ENCODE results near the gene KRTAP19-1. TPM values are rescaled to one million over a fixed set of nuclear protein-coding genes. Genes with fewer than 3 reads are reported as not detected.

Gene KRTAP19-1
- total RNA-seq: not detected in 2 replicates

GRCh38 chr21:30480145-30480544, at the start of gene KRTAP19-1:
Gene KRTAP19-1 (minus strand): TSS chr21:30480367. CDS start chr21:30480317, 50 bp downstream.

GRCh38 chr21:30502041-30502440, 21.9 kb upstream of the KRTAP19-1 start, which contains the start of gene KRTAP19-5:
Gene KRTAP19-5 (minus strand): TSS chr21:30502141. CDS start chr21:30502090, 51 bp downstream.

GRCh38 chr21:30497065-30497464, 16.9 kb upstream of the KRTAP19-1 start, which contains the start of gene KRTAP19-4:
Gene KRTAP19-4 (minus strand): TSS chr21:30497165. CDS start chr21:30497110, 55 bp downstream.

GRCh38 chr21:30491963-30492428, 11.8 kb upstream of the KRTAP19-1 start, which contains the start of gene KRTAP19-3:
Gene KRTAP19-3 (minus strand): TSS chr21:30492013. CDS start chr21:30491957, 56 bp downstream.

GRCh38 chr21:30487336-30487735, 7.2 kb upstream of the KRTAP19-1 start, which contains the start of gene KRTAP19-2:
Gene KRTAP19-2 (minus strand): TSS chr21:30487436. CDS start chr21:30487348, 88 bp downstream.

GRCh38 chr21:30439975-30440374, 40.2 kb downstream of the KRTAP19-1 start, which contains the start of gene KRTAP15-1:
Gene KRTAP15-1 (plus strand): TSS chr21:30440275. CDS start chr21:30440328, 53 bp downstream.

GRCh38 chr21:30430170-30430655, 50.0 kb downstream of the KRTAP19-1 start, which contains the start of gene KRTAP13-4:
Gene KRTAP13-4 (plus strand): TSS chr21:30430220. CDS start chr21:30430276, 56 bp downstream.

Other genes with a start within 250 kb of the KRTAP19-1 start
- not detected in 2 replicates for gene KRTAP24-1, start 197.4 kb downstream of the KRTAP19-1 start, total RNA-seq
- gene KRTAP25-1, start 190.9 kb downstream of the KRTAP19-1 start, total RNA-seq: not detected in 2 replicates
- not detected in 2 replicates for gene KRTAP26-1, start 160.1 kb downstream of the KRTAP19-1 start, total RNA-seq
- not detected in 2 replicates for gene KRTAP27-1, start 142.7 kb downstream of the KRTAP19-1 start, total RNA-seq
- gene KRTAP23-1, start 131.8 kb downstream of the KRTAP19-1 start, total RNA-seq: not detected in 2 replicates
- gene KRTAP13-2, start 108.1 kb downstream of the KRTAP19-1 start, total RNA-seq: not detected in 2 replicates
- gene KRTAP13-1, start 84.3 kb downstream of the KRTAP19-1 start, total RNA-seq: not detected in 2 replicates
- not detected in 2 replicates for gene KRTAP13-3, start 54.4 kb downstream of the KRTAP19-1 start, total RNA-seq
- gene KRTAP13-4, start 50.1 kb downstream of the KRTAP19-1 start, total RNA-seq: not detected in 2 replicates
- not detected in 2 replicates for gene KRTAP15-1, start 40.1 kb downstream of the KRTAP19-1 start, total RNA-seq
- gene KRTAP19-2, start 7.1 kb upstream of the KRTAP19-1 start, total RNA-seq: not detected in 2 replicates
- gene KRTAP19-3, start 11.6 kb upstream of the KRTAP19-1 start, total RNA-seq: not detected in 2 replicates
- not detected in 2 replicates for gene KRTAP19-4, start 16.8 kb upstream of the KRTAP19-1 start, total RNA-seq
- gene KRTAP19-5, start 21.8 kb upstream of the KRTAP19-1 start, total RNA-seq: not detected in 2 replicates
- gene KRTAP19-6, start 61.5 kb upstream of the KRTAP19-1 start, total RNA-seq: not detected in 2 replicates
- gene KRTAP19-7, start 80.9 kb upstream of the KRTAP19-1 start, total RNA-seq: not detected in 2 replicates
- gene KRTAP22-2, start 110.0 kb upstream of the KRTAP19-1 start, total RNA-seq: not detected in 2 replicates
- gene KRTAP6-3, start 112.1 kb upstream of the KRTAP19-1 start, total RNA-seq: not detected in 2 replicates
- not detected in 2 replicates for gene KRTAP6-2, start 118.5 kb upstream of the KRTAP19-1 start, total RNA-seq
- gene KRTAP22-1, start 120.7 kb upstream of the KRTAP19-1 start, total RNA-seq: not detected in 2 replicates
- not detected in 2 replicates for gene KRTAP6-1, start 133.6 kb upstream of the KRTAP19-1 start, total RNA-seq
- not detected in 2 replicates for gene KRTAP20-1, start 136.1 kb upstream of the KRTAP19-1 start, total RNA-seq
- not detected in 2 replicates for gene KRTAP20-4, start 140.3 kb upstream of the KRTAP19-1 start, total RNA-seq
- gene KRTAP20-2, start 154.8 kb upstream of the KRTAP19-1 start, total RNA-seq: not detected in 2 replicates
- gene KRTAP20-3, start 162.5 kb upstream of the KRTAP19-1 start, total RNA-seq: not detected in 2 replicates
- gene KRTAP21-3, start 238.4 kb upstream of the KRTAP19-1 start, total RNA-seq: not detected in 2 replicates

Data from epithelial cell of alveolus of lung (primary cell).